Esophagus muscularis mucosa (tissue), 4 donors: ENCODE data around the gene JMJD4.

ENCODE experiments used
- EP300 ChIP-seq: sonication (generic); formaldehyde crosslinking; IDR thresholded peaks from one replicate; pipeline ENCODE4 v1.6.1; 2017; ENCODE audit warnings: antibody characterized with exemption
- POLR2A ChIP-seq: fragments of 450-650 bp; IDR thresholded peaks from one replicate; pipeline ENCODE4 v1.6.1; 2017; ENCODE audit warnings: antibody characterized with exemption, moderate library complexity, mild to moderate bottlenecking, low read depth
- POLR2AphosphoS5 ChIP-seq, 2 donors: sonication (generic); formaldehyde crosslinking; IDR thresholded peaks; one replicate each; pipeline ENCODE4 v1.6.1; 2017; ENCODE audit warnings: antibody characterized with exemption in 2 of 2
- TF ChIP-seq, protein P1 (sequence below), 3 experiments: fragments of 200-600 bp in 2 of 3; fragments of 450-650 bp in 1 of 3; sonication (generic) in 2 of 3; IDR thresholded peaks; one replicate each; pipeline ENCODE4 v1.5.1; 2017 to 2019; ENCODE audit warnings: antibody characterized with exemption in 3 of 3, mild to moderate bottlenecking in 2 of 3, moderate library complexity in 1 of 3

DNA sequence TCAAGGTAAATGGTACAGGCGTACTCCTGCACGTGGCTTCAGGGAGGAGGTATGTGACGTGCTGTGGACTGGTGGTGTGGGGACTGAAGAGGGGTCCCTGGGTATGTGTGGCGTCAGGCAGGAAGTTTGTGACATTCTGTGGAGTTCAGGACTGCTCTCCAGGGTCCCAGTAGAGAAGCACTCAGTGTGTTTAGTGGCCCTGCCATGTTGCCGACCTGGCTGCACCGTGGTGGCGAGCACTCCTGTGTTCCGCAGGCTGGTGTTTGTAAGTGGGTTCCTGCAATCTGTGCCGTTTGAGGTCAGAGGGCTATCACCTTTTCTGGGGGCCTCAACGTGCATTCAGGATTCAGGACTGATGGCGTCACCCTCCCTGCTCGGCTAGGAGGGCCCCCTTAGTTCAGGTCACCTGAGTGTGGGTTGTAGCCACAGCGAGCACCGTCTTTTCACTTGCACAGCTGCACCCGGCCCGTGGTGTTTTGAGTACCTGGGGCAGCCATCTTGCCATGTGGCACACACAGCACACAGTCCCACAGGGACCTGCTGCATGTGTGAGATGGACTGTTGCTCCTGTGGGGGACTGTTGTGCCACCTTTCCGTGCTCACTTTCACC lies 26.6 kb upstream of the JMJD4 start:
- TF ChIP-seq, protein P1, sequence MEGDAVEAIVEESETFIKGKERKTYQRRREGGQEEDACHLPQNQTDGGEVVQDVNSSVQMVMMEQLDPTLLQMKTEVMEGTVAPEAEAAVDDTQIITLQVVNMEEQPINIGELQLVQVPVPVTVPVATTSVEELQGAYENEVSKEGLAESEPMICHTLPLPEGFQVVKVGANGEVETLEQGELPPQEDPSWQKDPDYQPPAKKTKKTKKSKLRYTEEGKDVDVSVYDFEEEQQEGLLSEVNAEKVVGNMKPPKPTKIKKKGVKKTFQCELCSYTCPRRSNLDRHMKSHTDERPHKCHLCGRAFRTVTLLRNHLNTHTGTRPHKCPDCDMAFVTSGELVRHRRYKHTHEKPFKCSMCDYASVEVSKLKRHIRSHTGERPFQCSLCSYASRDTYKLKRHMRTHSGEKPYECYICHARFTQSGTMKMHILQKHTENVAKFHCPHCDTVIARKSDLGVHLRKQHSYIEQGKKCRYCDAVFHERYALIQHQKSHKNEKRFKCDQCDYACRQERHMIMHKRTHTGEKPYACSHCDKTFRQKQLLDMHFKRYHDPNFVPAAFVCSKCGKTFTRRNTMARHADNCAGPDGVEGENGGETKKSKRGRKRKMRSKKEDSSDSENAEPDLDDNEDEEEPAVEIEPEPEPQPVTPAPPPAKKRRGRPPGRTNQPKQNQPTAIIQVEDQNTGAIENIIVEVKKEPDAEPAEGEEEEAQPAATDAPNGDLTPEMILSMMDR (IDR thresholded peaks at IDR 0.05) = no peak
- TF ChIP-seq POLR2AphosphoS5 (IDR thresholded peaks at IDR 0.05) (no peak), POLR2A (no peak), EP300 (no peak)
